Myocyte (in vitro differentiated cells): Measurements from ENCODE around the gene PLA2G6. TPM values are rescaled to one million over a fixed set of nuclear protein-coding genes. Genes with fewer than 3 reads are reported as not detected.

Experiments
- DNase-seq: peaks from one replicate; pipeline ENCODE4 v3.0.0-alpha.2; 2012; ENCODE audit warnings: low read depth
- total RNA-seq: library from RNA; depleted of rRNA; stranded (reverse); fragments of >200 nt; gene quantifications from 2 replicates; pipeline ENCODE4 v1.2.3, GENCODE V29; 2014

Gene PLA2G6
- total RNA-seq, 1 donor from 2014 or later = 18.9 TPM

DNA sequence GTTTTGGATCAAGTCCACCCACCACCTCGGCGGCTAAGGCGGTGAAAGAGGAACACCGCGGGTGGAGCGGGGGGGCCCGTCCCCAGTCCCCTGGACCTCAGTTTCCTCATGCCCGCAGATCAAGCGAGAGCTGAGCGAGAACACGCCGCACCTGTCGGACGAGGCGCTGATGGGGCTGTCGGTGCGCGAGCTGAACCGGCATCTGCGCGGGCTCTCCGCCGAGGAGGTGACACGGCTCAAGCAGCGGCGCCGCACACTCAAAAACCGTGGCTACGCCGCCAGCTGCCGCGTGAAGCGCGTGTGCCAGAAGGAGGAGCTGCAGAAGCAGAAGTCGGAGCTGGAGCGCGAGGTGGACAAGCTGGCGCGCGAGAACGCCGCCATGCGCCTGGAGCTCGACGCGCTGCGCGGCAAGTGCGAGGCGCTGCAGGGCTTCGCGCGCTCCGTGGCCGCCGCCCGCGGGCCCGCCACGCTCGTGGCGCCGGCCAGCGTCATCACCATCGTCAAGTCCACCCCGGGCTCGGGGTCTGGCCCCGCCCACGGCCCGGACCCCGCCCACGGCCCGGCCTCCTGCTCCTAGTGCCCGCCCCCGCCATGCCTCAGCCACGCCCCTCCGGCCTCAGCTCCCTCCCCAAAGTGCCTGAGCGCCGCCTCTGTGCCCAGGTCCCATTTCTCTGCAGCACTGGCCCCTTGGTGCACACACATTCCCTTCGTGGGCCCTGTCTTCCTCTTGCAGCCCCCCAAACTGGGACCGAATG lies 32.8 kb upstream of the PLA2G6 start:
- no peak for DNase-seq

DNA sequence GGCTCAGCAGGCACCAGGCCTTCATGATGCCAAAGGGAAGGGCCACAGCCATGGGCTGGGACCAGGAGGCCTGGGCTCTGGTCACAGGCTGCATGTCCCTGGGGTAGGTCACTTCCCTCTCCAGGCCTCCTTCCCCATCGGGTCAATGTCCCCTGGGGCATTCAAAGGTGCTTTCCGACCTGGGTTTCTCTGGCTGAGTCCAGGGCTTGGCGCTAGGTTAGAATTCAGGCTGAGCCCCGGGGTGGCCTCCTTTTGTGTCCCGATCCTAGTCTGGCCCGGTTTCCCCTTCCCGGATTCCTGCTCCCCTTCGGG lies 32.3 kb upstream of the PLA2G6 start:
- DNase-seq = no peak

DNA sequence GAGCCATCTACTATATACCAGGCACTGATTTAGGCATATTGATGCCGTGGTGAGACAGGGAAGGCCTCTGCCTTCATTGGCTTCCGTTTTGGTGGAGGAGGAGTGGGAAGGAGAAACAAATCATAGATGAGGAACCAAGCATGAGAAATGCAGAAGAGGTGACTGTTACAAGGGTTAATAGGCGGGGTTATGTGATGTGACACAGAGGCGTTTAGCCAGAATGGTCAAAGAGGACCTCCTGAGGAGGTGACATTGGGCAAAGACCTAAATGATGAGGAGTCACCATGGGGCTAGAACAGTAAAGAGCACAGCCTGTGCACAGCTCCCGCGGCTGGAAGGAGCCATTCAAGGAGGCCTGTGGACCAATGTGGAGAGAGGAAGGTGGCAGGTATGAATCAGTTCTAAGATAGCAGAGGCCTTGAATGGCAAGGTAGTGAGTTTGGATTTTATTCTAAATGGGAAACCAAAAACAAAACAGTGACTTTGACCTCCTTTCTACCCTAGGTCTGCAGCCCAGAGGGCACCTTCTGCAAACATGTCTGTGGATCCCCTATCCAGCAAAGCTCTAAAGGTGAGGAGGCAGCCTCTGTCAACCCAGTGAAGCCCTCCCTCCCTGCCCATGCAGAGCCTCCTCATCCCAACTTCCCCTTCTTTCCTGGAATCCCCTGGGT lies 31.8 kb upstream of the PLA2G6 start:
- no peak for DNase-seq

DNA sequence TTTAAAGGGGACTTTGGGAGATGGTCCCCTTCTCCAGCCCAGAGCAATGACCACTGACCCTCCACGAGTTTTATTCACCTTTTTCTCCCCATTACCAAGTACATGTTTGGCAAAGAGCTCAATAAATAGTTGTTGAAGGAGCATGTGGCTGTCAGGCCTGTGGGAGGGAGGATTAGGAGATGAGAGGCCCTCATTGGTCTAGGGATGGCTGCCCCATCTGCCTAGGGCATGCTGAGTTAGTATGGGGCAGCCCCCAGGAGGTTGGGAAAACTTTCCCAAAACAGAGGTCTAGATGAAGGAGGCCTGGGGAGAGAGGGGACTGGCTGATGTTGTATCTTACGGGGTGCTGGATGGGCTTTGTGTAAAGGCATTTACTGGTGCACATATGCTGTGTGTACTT lies 30.8 kb upstream of the PLA2G6 start:
- no peak for DNase-seq

DNA sequence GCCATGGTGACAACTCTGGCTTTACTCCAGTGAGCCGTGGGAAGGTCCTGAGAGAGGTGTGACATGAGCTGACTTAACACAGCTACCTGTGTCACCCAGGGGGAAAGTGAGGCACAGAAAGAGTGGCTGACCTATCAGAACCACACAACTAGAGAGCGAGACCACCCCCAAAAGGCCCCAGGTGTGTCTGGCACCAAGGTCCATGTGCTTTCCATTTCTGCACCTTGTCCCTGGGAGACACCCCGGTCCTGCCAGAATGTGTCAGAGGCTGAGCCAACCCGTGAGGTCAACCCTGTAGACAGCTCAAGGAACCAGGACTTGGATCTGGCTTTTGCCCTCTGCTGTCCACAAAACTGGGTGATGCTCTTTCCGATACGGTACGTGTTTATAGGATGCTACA lies 29.9 kb upstream of the PLA2G6 start:
- no peak for DNase-seq

DNA sequence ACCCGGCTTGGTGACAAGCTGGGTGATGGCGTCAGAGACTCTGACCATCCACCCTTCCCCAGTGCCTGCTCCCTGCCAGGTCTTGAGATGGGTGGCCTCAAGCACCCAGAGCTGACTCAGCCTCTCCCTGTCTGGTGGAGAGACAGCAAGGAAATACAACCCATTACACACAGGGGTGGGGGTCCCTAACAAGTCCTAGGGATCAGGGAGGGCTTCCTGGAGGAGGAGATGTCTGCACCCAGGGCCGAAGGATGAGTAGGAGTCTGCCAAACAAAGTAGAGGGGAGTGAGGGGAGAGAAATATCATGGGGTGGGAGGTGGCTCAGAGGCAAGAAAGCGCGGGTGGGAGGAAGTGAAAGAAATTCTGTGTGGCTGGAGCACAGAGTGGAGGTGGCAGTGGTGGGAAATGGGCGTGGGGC lies 26.9 kb upstream of the PLA2G6 start:
- no peak for DNase-seq

DNA sequence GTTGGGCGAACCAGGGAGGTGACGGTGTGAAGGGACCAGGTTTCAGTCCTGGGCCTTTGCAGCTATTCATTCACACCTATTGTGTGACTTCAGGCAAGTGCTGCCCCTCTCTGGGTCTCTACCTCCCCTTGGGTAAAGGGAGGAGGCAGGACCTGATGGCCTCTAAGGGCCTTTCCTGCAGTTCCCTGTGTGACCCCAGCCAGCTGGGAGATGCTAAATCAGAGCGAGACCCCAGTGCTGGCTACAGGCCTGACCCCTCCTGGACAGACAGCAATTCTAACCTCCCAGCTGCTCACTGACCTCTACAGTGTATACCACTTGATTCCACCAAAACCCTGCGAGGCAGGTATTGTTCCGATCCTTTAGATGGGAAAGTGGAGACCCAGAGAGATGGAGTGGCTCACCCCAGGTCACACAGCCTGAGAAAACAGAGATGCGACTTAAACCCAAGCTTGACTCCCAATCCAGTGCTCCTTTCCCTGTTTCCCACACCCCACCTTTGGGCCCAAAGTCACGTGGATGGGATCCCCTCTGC lies 26.3 kb upstream of the PLA2G6 start:
- DNase-seq = no peak

DNA sequence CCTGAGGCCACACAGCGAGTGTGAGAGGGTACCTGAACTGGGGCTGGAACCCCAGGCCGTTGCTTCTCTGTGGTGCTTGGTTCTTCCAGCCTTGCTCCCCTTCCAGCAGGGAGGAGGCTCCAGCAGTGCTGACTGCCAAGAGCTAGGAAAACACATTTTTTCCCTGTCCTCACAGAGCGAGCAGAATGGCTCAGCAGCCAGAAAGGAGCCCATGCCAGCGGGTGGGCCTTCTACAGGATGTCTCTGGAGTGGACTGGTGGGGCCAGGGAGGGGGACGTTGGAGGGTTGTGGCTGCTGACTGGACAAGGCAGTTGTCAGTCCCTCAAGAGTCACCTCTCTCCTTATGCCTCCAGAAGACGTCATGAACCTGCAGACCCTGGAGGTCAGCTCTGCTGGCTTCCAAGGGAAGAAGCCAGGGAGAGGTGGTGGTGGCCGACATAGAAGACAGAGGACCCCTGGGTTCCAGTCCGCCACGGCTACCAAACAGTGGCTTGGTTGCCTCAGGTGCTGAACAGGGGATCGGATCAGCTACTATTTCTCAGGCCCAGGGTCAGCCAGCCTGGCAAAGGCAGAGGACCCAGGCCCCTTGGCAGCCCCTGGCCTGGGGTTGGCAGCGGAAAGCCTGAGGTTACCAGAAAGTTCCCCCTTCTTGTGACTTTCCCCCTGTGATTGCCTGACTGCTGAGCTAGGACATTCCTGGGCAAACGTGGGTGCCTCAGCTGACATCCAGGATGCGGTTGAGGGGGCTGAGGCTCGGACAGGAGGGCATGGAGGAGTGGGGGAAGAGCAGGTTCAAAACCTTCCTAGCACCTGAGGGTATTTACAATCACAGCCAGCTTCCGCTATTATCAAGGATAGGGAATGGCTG lies 23.9 kb upstream of the PLA2G6 start:
- no peak for DNase-seq

DNA sequence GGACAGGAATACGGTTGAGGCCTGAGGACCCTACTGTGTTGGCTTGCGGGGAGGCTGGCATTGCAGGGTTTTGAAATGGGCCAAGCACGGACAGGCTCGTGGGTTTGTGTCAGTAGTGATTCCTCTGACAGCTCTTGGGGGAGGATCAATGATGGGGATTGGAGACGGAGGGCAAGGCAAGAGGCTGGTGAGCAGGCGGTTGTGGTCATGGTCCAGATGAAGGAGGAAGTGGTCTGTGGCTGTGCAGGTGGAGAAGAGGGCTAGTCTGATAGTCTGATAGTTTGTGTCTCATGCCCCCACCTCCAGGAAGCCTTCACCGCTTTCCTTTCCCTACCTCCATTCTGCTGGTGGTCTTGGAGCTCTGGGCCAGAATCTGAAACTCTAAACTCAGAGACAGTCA lies 23.2 kb upstream of the PLA2G6 start:
- no peak for DNase-seq

DNA sequence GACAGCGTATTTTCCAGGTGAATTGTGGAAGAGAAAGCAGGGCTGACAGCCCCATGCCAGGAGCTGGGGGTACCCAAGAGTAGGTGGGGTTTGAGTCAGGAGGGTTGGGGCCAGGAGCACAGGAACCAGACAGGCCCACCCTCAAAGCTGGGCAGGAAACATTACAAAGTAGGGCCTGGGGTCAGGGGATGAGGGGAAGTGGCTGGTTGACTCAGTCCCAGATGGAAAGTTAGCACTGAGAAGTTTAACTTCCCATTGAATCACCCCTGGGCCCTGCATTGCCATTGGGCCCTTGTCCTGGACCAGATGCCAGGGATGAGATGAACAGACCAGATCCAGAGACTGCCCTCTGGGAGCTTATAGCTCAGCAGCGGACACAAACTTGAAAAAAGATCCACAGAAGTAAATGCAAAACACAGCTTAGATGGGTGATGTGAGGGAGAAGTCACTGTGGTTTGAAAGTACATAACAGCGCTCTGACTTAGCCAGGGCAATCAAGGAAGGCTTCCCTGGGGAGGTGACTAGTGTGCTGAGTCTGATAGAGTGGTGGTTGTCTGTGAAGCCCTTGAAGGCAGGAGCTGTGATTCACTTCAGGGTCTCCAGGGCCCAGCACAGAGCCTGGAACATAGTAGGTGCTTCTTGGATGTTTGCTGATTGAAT lies 22.4 kb upstream of the PLA2G6 start:
- DNase-seq = no peak

DNA sequence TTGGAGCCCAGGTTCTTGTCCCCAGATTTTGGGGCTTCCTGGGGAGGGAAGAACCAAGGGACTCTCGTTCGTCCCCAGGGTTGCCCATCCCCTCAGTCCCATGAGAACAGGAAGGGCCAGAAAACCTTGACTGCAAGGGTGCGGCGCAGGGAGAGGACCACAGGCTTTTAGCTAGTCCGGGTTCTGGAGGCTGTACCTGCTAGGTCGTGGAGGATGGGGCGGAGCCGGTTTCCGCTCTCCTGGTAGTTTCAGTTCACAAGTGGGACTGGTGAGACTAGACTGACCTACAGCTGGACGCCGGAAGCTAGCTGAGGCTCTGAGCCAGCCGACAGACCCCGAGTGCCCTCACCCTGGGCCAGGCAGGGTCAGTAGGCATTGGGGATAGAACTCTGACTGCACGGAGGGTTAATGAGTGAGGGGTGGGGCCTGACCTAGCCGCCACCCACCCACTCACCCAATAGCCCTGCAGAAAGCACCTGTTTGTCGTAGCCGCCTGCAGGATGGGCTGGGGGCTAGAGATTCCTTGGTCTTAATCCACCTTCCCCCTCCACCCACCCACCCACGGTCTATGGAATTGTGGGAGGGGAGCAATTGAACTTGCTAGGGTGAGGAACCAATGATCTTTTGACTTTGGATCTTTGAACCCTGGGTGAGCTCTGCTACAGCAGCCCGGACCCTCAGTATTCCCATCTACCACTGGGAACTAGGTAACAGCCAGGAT lies 21.6 kb upstream of the PLA2G6 start:
- DNase-seq = no peak

DNA sequence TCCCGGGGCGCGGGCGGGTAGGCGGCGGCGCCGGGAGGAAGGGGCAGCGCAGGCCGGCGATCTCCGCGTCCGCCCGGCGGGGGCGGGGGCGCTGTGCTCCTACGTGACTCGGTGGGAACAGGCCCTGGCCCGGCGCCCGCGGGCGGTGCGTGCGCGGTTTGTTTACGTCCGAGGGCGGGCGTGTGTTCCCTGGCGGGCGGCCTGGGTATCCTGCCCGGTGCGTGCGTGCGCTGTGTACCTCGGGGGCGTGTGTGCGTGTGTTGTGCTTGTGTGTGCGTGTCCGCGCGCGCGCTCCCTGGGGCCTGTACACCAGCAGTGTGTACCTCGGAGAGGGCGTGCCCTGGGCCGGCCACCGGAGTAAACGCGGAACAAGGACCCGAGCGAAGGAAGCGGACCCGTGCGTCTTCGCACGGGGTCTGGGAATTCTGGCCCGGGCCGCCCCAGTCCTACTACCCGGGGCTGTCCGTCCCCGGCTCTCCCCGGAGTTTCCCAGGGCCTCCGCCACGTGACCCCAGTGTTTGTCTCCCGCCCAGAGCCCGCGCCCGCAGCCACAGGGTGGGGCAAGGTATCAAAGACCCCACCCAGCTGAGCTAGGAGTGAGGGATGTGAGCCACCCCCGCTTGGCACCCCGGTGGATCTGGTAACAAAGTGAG lies 20.9 kb upstream of the PLA2G6 start:
- DNase-seq = peak; percentile 63

DNA sequence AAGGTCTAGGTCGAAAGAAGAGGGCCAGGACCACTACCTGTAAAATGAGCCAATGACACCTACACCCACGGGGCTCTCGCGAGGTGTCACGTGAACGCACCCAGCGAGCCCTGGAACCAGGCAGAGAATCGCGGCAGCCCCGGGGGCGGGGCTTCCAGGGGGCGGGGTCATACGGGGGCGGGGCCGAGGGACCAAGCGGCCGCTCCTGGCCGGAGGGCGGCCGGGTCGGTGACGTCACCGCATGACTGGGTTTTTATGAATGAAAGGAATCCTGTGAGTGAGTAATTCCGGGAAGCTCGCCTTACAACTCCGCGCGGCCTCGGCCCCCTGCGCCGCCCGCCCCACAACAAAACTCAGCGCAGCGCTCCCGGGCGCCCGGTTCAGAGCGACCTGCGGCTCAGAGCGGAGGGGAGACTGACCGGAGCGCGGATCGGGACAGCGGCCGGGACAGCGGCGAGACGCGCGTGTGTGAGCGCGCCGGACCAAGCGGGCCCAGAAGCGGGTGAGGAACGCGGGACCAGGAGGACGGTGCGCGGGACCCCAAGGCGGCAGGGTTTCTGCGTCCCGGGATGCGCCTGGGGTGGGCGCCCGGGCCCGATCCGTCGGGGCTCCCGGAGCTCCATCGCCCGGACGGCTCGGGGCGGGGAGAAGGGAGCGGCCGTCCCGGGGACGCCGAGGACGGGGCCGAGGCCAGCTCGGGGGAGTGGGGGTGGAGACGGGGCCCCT lies 20.2 kb upstream of the PLA2G6 start, which contains the start of gene MAFF:
TSS of gene MAFF (plus strand) at position 284 of the 726 bp plus-strand sequence. CDS start 11,860 bp downstream, outside the sequence.
- DNase-seq = peak; percentile 96

DNA sequence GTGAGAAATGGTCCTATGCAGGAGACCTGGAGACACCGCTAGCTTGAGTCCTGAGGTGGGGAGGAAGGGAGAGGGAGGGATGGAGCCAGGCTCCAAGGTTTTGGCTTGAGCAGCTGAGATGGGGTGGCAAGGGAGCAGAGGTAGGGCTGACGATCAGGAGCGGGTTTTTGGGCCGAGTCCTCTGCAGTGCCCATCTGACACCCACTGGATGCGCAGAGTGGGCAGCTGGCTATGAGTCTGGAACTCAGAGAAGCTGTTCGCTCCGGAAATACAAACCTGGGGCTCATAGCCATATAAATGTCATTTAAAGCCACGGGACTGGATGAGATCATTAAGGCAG lies 19.7 kb upstream of the PLA2G6 start:
- DNase-seq = no peak

DNA sequence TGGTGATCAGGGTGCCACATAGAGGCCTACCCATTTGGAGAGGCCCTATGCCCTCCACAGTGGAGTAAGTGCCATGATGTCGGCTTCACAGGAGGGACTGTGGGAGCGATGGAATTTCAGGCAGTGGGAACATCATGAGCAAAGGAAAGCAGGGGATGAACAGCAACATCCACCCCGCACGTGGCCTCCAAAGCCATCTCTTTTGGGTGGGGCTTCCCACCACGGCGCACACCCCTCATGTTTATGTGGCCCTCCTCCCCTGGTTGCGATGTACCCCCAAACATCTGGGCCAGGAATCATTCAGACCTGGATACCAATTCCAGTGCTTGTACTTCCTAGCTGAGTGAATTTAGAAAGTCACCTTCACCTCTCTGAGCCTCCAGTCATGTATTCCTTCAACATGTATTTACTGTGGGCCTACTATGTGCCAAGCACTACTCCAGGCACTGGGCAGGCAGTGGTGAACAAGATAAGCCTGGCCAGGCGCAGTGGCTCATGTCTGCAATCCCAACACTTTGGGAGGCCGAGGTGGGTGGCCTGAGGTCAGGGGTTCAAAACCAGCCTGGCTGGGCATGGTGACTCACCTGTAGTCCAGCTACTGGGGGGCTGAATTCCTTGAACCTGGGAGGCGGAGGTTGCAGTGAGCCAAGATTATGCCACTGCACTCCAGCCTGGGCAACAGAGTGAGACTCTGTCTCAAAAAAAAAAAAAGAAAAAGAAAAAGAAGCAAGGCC lies 18.4 kb upstream of the PLA2G6 start:
- no peak for DNase-seq

DNA sequence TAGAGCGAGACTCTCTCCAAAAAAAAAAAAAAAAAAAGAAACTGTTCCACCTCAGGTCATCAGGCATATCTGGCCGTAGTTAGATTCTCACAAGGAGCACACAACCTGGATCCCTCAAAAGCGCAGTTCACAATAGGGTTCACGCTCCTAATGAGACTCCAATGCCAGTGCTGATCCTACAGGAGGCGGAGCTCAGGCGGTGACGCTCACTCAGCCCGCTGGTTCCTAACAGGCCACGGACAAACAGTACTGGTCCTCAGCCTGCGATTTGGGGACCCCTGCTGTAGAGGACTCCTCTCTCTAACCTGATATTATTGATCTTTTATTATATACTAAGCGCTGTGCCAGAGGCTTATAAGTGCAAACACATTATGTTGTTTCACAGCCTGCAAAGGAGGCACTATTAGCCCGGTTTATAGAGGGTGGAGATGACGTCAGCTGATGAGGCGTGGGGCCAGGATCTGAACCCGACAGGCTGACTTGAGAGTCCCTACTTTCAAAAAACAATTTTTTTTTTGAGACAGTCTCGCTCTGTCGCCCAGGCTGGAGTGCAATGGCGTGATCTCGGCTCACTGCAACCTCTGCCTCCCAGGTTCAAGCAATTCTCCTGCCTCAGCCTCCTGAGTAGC lies 15.3 kb upstream of the PLA2G6 start:
- DNase-seq = no peak

DNA sequence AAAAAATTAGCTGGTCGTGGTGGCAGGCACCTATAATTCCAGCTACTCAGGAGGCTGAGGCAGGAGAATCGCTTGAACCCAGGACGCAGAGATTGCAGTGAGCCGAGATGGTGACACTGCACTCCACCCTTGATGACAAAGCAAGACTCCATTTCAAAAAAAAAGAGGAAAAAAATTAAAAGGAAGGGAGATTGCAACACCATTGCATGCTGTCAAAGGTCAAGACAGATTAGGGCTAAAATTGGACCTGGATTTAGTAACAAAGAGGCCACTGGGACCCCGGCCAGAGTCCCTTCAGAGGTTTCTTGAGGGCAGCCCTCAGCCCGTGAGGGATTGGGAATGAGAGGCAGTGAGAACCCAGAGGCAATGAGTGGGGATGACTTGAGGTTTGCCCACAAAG lies 11.9 kb upstream of the PLA2G6 start:
- no peak for DNase-seq

DNA sequence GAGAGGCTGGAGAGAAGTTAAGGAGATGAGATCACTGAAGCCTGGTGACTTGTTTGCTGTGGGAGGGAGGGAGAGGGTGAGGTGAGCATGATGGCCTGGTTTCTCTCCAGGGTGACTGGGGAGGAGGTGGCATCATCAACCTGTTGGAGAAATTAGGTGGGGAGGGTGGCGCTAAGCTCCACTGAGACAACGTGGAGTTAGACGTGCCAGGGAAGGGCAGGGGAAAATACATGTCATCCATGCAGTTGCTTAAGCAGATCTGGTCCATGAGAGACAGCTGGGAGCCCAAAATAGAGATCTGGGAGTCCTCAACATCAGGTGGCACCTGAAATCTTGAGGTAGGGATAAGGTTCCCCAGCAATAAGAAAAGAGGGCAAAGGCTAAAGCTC lies 10.8 kb upstream of the PLA2G6 start:
- peak; percentile 67 for DNase-seq
